Mucosa of descending colon (tissue), 3 donors: ENCODE results near the gene FHIT. TPM values are rescaled to one million over a fixed set of nuclear protein-coding genes. Genes with fewer than 3 reads are reported as not detected.

ENCODE experiments used
- ATAC-seq: fragments of 200-7000 bp; cut with Tn5 transposase; one replicate; pipeline ENCODE4 v1.9.1; 2020; ENCODE audit warnings: mild to moderate bottlenecking, moderate library complexity
- DNase-seq, 3 donors: peaks; one replicate each; pipeline ENCODE4 v3.0.0-alpha.2; 2020
- H3K36me3 ChIP-seq: fragments of 200-600 bp; one replicate; pipeline ENCODE4 v1.8.0; 2021; ENCODE audit warnings: low read depth, mild to moderate bottlenecking
- H3K4me1 ChIP-seq: fragments of 200-600 bp; one replicate; pipeline ENCODE4 v1.8.0; 2021; ENCODE audit warnings: low read depth, mild to moderate bottlenecking
- H3K4me3 ChIP-seq: fragments of 200-600 bp; one replicate; pipeline ENCODE4 v1.8.0; 2021; ENCODE audit warnings: mild to moderate bottlenecking
- H3K9me3 ChIP-seq: fragments of 200-600 bp; one replicate; pipeline ENCODE4 v1.8.0; 2021; ENCODE audit warnings: mild to moderate bottlenecking
- intact Hi-C, 2 donors: fragments of 100-400 bp; cut with DNase I in 1 of 2; cut with micrococcal nuclease in 1 of 2; formaldehyde crosslinking; loops; one replicate each; pipeline versions ENCODE4 v1.11.0 to v1.11.1; 2022; cut with DNase I, micrococcal nuclease
- total RNA-seq, 3 donors: library from RNA; stranded (reverse); fragmentation: NEBNext Ultra II Directional in 2 of 3; extraction: Animal tissue kit (Norgen Biotek cat#: 25700) in 2 of 3; gene quantifications; one replicate each; pipeline versions ENCODE4 v1.2.1 to v1.2.4, GENCODE V29; 2021 to 2023
- TF ChIP-seq, protein P1 (sequence below): fragments of 200-600 bp; IDR thresholded peaks from one replicate; pipeline ENCODE4 v1.8.0; 2022; ENCODE audit warnings: antibody characterized with exemption, mild to moderate bottlenecking
- donor health status: DM: no; HTN: no; CAD: no; lungs with moderate emphysema.
- donor health status: DM: no; HTN: no; CAD: no.
- donor health status: DM: no; HTN: yes; CAD: no.

The FHIT gene
- total RNA-seq, 3 donors from 2014 or later: 8.9 to 20.7 (median 18.6) TPM

DNA sequence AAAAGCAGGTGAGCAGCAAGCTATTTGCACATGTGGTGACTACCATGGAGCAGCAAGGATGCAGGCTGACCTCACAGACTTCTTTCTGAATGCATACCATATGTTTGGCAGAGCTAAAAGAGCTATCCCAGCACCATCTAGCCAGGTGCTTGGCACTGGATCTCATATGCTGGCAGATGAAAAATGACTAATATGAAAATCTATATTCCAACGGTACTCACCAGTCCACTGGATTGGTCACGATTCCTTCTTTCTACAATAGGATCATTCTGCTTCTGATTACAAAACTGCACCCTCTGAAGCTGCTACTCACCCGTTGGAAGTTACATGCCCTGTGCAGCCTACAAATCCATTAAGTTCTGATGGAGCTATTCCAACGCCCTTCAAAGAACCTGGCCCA lies 1487.1 kb downstream of the FHIT start:
- H3K36me3 ChIP-seq: no peaks in the 10 kb centered on the region
- DNase-seq (no peak), ATAC-seq (no peak)
- intact Hi-C loops: no loop called here
- TF ChIP-seq, protein P1, sequence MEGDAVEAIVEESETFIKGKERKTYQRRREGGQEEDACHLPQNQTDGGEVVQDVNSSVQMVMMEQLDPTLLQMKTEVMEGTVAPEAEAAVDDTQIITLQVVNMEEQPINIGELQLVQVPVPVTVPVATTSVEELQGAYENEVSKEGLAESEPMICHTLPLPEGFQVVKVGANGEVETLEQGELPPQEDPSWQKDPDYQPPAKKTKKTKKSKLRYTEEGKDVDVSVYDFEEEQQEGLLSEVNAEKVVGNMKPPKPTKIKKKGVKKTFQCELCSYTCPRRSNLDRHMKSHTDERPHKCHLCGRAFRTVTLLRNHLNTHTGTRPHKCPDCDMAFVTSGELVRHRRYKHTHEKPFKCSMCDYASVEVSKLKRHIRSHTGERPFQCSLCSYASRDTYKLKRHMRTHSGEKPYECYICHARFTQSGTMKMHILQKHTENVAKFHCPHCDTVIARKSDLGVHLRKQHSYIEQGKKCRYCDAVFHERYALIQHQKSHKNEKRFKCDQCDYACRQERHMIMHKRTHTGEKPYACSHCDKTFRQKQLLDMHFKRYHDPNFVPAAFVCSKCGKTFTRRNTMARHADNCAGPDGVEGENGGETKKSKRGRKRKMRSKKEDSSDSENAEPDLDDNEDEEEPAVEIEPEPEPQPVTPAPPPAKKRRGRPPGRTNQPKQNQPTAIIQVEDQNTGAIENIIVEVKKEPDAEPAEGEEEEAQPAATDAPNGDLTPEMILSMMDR: no peak
- no peaks in the 10 kb centered on the region for H3K9me3 ChIP-seq
- no peak overlapping the region for H3K4me3 ChIP-seq
- H3K4me1 ChIP-seq: no peaks in the 10 kb centered on the region

DNA sequence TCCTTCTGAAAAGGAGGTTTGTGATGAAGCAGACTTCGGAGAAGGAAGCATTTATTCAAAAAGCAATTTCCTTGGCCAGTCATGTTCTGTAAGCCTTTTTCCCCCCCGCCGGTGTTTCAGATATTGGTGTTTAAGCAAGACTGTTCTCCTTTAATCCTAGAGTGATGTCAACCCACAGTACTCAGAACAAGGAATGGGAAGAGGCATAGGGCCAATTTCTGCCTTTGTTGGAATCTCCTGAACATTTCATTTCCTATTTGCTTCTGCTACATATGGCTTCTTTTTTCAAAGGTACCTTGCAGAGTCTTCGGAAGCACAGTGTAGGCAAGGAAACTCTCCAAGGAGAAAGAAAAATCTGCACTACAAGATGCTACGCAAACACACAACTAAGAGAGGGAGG lies 1488.3 kb downstream of the FHIT start:
- DNase-seq (no peak), ATAC-seq (no peak)
- Histone ChIP-seq H3K4me1 (no peaks in the 10 kb centered on the region), H3K9me3 (no peaks in the 10 kb centered on the region), H3K4me3 (no peak overlapping the region), H3K36me3 (no peaks in the 10 kb centered on the region)
- intact Hi-C loops: no loop called here
- TF ChIP-seq, protein P1: no peak

DNA sequence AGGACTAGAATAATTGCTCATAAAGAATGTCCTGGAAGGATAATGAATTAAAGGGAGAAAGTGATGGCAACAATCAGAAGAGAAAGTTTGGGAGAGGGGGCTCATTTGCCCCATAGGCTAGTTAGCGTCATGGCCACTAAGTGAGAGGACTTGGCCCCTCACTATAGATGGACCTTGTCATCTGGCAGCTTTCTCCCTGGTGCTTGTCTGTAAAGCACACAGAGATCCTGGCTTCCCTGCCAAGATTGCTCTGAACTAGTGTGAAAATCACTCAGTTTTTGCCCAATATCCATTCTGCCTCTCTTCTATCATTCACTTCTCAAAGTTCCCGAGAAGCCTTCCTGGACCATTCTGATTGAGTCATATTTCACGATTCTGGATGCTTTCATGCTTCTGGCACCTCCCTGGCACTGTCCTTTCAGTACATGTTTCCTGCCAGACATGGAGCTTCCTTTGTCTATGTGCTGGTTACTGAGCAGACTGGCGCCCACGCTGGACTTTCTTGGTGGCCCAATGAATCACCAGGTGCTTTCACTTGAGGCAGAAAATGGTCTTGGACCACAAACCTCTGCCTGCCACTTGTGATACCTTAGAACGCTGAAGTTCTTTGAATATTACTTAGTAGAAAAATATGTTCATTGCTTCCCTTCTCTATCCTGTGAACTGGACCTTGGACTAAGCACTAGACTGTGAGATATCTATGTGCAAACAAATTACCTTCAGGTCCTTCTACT lies 1491.8 kb downstream of the FHIT start:
- TF ChIP-seq, protein P1: no peak
- no peaks in the 10 kb centered on the region for H3K4me1 ChIP-seq
- intact Hi-C loops: no loop called here
- no peak for DNase-seq
- H3K4me3 ChIP-seq: no peak overlapping the region
- ATAC-seq: no peak
- H3K9me3 ChIP-seq: no peaks in the 10 kb centered on the region
- no peaks in the 10 kb centered on the region for H3K36me3 ChIP-seq

DNA sequence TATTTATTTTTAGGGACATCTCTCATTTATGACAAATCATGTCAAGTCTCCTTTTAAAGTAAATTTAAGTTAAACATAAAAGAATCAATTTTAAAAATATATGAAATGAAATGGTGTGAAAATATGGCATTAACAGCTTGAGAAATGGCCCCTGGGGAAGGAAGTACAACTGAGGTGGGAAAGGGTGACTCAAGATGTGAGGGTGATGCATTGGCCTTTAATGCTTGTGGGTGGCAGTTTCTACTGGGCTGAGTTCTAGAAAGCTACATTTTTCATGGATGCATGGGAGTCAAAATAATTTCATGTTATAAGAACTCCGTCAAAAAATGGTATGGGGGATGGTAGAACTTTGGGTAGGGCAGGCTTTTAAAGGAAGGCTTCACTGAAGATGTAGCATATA lies 1492.6 kb downstream of the FHIT start:
- ATAC-seq (no peak), DNase-seq (no peak)
- intact Hi-C loops: no loop called here
- no peak overlapping the region for H3K4me3 ChIP-seq
- H3K36me3 ChIP-seq: no peaks in the 10 kb centered on the region
- no peaks in the 10 kb centered on the region for H3K4me1 ChIP-seq
- no peaks in the 10 kb centered on the region for H3K9me3 ChIP-seq
- TF ChIP-seq, protein P1: no peak

DNA sequence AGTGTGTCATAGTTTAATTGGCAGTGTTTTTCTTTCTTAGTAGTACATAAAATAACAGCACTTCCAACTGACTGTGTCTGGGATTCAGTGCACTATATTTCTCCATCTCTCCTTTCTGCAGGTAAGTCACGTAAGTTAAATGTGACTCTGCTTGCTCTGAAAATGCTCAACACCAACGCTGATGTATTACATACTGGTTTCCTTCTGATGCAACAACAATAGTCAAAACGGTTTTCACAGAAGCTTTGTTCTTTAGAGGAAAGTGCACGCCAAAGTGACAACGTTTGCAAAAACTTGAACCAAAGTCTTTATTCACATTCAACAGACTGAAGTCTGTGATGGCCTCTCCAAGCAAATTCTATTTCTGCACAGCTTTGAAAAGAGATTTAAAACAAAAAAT lies 1494.3 kb downstream of the FHIT start:
- Histone ChIP-seq H3K4me1 (no peaks in the 10 kb centered on the region), H3K36me3 (no peaks in the 10 kb centered on the region), H3K9me3 (no peaks in the 10 kb centered on the region), H3K4me3 (no peak overlapping the region)
- ATAC-seq (no peak), DNase-seq (no peak)
- intact Hi-C loops: no loop called here
- TF ChIP-seq, protein P1: no peak
